CD4-positive, alpha-beta T cell treated with Interleukin-15 for 4 hours (primary cell): ENCODE measurements around the gene EBPL.

Source experiments
- DNase-seq: peaks from one replicate; pipeline ENCODE4 v3.0.0-alpha.2; 2020; ENCODE audit warnings: low spot score

The EBPL gene

DNA sequence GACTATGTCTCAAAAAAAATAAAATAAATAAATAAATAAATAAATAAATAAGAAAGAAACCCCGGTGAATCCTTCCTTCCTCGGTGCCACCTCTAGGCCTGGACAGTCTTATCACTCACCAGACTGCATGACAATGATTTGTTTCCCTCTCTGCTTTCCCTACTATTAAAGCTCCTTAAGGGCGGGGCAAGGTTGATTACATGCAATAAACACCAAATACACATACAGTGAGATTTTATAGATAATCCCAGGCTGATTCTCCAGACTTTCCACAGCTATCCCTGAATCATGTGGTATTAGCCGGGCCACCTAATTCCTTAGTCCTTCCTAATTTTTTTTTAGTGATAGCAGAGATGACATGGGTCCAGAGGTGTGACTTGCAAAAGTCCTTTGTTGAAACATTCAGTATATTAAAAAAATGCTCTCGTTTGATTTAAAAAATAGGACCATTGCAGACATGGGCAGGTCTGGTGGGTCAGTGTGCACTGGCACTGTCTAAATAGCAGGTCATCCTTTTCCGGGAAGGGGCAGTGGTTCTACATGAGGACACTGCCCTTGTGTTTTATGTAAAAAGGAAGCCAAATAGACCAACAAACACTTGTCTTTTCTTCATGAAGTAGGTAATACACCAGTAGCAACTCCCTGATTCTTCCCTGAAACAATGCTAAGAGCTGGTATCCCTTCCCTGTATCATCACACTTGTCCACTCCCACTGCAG, 14.5 kb downstream of the EBPL start:
- no peak for DNase-seq

GRCh38 chr13:49670828-49671227, 20.5 kb downstream of the EBPL start:
- no peak for DNase-seq

DNA sequence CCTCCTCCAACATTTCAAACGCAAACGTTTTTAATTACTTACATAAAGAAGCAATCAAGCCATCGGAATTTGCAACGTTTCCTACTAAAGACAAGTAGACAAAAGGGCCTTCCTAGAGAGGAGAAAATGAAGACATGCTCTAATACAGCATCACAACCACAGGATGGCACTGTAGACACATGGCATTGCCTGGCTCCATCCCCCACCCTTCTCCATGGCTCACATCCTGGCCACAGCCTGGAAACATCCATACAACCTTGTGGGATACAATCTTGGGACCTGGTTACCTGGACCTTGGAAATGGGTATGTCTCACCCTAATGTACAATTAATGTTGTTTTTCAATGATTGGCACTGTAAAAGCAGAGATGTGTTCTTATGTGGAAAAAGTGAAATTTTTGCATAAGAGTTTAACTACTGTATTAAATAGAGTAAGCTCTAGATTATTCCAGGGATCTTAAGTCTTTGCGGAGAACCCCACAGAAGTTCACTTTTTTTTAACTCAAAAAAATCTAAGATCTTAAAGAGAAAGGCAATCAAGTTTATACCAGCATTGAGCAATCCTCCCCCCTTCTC, 21.5 kb downstream of the EBPL start:
- no peak for DNase-seq

DNA sequence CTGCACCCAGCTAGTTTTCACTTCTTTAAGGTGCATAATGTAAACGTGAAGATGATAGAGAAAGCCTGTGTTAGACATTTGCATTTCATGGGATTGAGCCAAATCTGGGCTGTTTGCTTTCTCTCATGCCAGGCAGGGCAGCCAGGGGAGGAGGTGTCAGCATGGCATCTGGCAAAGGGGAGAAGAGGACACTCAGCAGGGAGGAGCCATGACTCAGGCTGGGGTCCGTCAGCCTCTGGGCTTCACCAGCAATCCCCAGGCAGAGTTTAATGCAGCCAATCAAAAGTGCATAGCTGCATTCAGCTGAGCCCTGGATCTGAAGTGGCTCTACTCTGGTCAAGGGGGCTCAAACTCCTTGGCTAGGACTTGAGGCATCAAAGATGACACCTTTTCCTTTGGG, 23.5 kb downstream of the EBPL start:
- DNase-seq, result no peak

DNA sequence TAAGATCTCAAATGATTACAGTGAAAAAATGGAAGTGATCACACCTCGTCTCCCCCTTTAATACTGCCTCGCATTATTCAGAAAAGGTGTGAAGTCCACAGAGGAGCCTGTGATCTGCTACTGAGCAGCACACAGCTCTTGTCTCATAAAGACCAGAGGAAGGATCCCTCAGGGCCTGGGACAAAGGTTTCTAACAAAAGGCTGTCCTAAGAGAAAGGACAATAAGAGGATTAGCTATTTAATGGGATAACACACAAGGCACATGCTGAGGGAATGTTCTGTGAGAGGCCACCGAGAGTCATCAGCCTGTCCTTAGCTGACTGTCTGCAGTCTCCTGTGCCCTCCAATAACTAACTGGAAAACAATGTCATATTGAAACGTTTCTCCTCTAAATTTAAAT, 26.7 kb downstream of the EBPL start:
- no peak for DNase-seq

- no peak for DNase-seq
These were observed 34.0 kb downstream of the EBPL start for GRCh38 chr13:49657241-49657641.

- DNase-seq, result no peak
These were observed 35.4 kb downstream of the EBPL start for GRCh38 chr13:49655906-49656305.

DNA sequence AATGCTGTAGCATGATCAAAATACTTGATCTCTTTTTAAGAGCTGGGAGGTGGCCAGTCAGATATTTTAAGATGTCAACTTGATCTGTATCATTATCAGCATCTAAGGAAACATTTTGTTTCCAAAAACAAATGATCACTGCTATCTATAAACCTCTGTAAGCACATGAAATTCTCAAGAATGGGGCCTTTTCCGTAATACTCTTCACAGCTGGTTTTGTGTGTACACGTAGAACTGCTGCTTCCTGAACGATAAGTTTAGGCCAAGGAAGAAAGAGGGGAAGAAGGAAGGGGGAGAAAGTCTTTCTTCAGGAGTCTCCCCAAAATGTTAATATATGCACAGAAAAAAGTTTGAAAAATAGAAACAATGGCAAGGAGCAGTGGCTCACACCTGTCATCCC, 37.3 kb downstream of the EBPL start:
- DNase-seq, result no peak

DNA sequence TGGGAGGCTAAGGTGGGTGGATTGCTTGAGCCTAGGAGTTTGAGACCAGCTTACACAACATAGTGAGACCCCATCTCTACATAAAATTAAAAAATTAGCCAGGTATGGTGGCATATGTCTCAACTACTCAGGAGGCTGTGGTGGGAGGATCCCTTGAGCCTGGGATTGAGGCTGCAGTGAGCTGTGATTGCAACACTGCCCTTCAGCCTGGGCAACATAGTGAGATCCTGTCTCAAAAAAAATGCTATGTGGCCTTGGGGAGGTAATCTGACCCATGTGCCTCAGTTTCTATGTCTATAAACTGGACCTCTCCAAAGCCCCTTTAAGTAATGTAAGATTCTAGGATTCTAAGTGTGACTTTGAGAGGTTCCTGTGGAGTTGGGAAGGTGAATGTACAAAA, 37.8 kb downstream of the EBPL start:
- no peak for DNase-seq

DNA sequence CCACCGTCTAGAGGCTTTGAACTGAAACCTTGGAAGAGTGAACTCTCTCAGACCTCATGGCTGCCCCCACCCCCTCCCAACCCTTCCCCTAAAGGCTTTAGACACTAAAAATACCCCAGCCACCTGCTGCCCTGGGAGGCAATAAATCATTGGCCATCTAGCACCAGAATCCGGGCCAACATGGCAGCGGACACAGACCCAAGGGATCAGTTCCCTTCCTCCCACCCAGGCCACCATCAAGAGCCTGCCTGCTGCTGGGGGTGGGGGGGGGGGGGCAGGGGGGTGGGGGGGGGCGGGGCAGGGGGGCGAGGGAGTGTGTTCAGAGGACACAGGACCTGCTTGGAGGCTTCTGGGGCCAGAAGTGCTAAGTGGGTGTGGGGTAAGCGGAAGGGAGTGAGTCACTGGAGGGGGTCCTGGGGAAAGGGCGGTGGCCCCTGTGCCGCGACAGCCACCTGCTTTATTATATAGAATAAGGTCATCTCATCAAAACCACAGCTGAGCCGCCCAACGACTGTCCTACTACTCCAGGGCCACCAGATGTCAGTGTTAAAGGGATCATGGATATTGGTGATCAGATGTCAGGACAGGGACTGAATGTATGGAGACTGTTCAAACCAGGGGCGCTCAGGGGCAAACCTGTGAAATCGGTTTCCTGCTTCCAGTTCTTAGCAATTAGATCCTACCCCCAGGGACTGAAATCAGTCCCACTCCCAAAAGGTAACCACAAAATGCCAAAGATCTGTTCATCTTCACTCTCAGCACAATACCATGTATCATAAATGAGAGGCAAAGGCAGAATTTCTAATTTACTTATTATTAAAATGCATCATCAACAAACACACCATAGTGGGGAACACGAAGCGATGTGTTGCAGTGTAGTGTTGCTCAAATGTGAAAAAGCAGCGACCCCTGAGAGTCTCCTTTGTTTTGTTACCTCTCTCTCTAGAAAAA, 38.7 kb downstream of the EBPL start:
- DNase-seq, result peak; percentile 24

- no peak for DNase-seq
These were observed 39.5 kb downstream of the EBPL start for GRCh38 chr13:49651570-49652354.

DNA sequence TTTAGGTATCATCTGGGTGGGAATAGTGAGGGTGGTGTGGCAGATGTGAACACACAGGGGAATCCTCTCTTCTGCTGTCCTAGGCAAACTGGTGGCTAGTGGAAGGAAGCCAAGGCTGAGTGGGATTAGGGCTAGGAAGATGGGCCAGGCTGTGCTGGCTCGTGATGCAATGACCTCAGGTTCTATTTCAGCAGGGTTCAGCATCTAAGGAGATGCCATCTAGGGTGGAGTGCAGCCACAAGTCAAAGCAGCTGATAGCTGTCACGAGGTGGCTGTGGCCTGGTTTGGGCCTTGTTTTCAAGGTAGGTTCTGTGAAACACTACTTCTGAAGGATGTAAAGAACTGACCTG, 41.3 kb downstream of the EBPL start:
- no peak for DNase-seq

GRCh38 chr13:49649244-49649962, 41.9 kb downstream of the EBPL start:
- DNase-seq, result no peak

- DNase-seq, result no peak
These were observed 44.6 kb downstream of the EBPL start for GRCh38 chr13:49646688-49647087.

DNA sequence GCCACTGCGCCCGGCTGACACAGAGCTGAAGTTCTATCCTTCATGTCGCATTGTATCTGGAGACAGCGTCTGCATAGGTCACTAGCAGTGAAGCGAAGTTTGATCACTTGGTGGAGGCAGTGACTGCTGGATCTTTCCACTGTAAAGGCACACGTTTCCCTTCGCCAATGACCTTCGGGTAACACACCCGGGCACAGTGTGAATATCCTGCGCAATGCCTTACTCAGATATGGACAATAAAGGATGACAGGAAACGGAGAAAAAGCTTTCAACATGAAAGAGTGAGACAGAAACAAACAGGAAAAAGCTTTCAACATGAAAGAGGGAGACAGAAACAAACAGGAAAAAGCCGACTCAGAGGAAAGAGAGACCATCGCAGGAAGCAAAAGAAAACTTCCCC, 45.8 kb downstream of the EBPL start:
- DNase-seq, result no peak

DNA sequence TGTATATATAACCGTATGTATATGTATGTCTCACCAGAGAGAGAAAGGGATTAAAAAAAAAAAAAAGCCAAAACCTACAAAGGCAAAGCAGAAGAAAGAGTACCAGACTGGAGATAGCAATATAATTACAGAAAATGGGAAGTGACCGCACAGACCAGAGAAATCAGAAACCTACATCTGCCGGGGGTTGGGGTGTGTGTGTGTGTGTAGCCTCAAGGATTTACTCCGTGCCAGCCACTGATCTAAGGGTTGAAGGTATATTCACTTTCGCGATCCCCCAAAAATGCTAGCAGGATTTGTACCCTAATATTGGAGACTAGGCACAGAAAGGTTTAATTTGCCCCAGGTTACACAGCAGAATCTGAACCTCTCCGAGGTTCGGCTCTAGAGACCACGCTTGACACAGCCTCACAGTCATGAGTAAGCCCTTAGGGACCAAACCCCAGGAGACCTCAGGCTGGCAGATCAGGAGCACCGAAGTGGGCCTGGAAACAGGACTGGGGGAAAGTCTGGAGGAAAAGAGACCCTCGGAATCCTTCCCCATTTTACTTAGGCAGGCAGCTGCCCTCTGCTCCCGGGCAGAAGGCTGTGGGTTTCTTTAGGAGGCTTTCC, 48.1 kb downstream of the EBPL start:
- DNase-seq, result no peak

DNA sequence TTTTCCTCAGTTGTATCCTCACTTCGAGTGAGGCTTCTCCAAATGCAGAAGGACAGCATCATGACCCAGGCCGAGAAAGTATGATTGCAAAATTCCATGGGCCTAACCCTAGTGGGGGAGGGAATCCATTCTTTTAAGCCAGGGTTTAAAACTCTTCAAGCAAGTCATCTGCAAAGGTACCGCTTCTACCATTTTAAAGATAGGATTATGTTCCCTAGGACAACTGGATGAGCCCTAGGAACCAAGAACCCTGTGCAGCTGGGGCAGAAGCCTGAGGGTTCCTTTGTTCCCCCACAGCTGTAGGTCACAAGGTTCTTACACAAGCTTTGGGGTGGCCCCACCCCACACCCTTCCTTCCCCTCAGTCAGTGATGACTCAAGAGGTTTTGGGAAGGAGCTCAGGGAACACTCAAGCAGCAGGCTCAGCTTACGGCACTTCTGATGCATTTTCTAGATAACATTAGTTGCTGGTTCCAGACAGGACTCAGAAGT, 49.4 kb downstream of the EBPL start:
- no peak for DNase-seq

GRCh38 chr13:49638744-49639072, 52.6 kb downstream of the EBPL start:
- no peak for DNase-seq

- DNase-seq, result no peak
These were observed 53.1 kb downstream of the EBPL start for GRCh38 chr13:49638030-49638743.

DNA sequence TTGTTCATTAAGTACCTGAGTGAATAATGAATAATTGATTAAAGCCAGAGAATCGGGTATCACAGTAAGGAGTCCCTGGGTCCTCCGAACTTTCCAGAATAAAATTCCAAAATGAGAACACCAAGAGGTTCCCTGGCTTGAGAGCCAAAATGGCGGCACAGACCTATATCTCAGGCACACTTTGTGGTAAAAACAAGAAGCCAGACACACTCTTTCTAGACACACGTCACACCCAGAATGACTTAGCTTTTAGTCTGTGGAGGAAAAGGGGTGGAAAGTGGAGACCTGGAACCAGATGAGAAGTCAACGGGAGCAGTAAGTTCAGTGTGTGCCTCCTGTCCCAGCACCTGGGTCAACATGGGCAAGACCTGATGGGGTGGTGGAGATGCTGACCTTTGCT, 54.6 kb downstream of the EBPL start:
- no peak for DNase-seq
